Left lung (tissue), 10 donors: ENCODE results near the gene ANTXRL. TPM values are rescaled to one million over a fixed set of nuclear protein-coding genes. Genes with fewer than 3 reads are reported as not detected.
"Not testable (repeated sequence)": the region's sequence is repeated elsewhere in the genome, so short reads cannot be mapped to it uniquely, and the experiment has no call there.

ENCODE experiments used
- ATAC-seq: fragments of 200-7000 bp; cut with Tn5 transposase; one replicate; pipeline ENCODE4 v1.9.1; 2020; ENCODE audit warnings: moderate library complexity
- DNase-seq, 4 donors: peaks; one replicate each; pipeline ENCODE4 v3.0.0-alpha.2; 2013 to 2020
- H3K27ac ChIP-seq, 2 donors: fragments of 200-600 bp; sonication (generic) in 1 of 2; one replicate each; pipeline versions ENCODE4 v1.5.0 to v1.8.0; 2020 to 2021
- H3K27me3 ChIP-seq, 2 donors: fragments of 200-600 bp; sonication (generic) in 1 of 2; one replicate each; pipeline versions ENCODE4 v1.5.0 to v1.8.0; 2020 to 2021
- H3K36me3 ChIP-seq, 2 donors: fragments of 200-600 bp; sonication (generic) in 1 of 2; one replicate each; pipeline versions ENCODE4 v1.5.0 to v1.8.0; 2020 to 2021
- H3K4me1 ChIP-seq, 2 donors: fragments of 200-600 bp; one replicate each; pipeline ENCODE4 v1.8.0; 2021
- H3K4me3 ChIP-seq, 2 donors: fragments of 200-600 bp; sonication (generic) in 1 of 2; one replicate each; pipeline versions ENCODE4 v1.5.0 to v1.8.0; 2020 to 2021; ENCODE audit warnings: mild to moderate bottlenecking in 1 of 2
- H3K9me3 ChIP-seq, 2 donors: fragments of 200-600 bp; sonication (generic) in 1 of 2; one replicate each; pipeline versions ENCODE4 v1.5.0 to v1.8.0; 2020 to 2021
- CTCF ChIP-seq, 2 donors: fragments of 200-600 bp; sonication (generic) in 1 of 2; IDR thresholded peaks; one replicate each; pipeline versions ENCODE4 v1.5.0 to v1.8.0; 2021; ENCODE audit warnings: antibody characterized with exemption in 2 of 2
- intact Hi-C, 2 donors: fragments of 100-400 bp; cut with DNase I; formaldehyde crosslinking; loops; one replicate each; pipeline versions ENCODE4 v1.11.2 to v1.14.2; 2022
- polyA plus RNA-seq, 6 donors: library from polyadenylated mRNA; unstranded; fragments of 120-200 nt; gene quantifications; one replicate each; pipeline ENCODE4 v1.2.1, GENCODE V29; 2013; ENCODE audit not compliant: insufficient read length in 6 of 6
- total RNA-seq, 2 donors: library from RNA; stranded (reverse); fragmentation: NEBNext Ultra II Directional; extraction: Animal tissue kit (Norgen Biotek cat#: 25700); gene quantifications; one replicate each; pipeline ENCODE4 v1.2.1, GENCODE V29; 2021
- donor health status: DM: no; HTN: yes; CAD: no.
- donor health status: DM: no; HTN: no; CAD: no.

ANTXRL gene
- total and polyA plus RNA-seq, 8 donors, result not detected

- intact Hi-C loops, result no loop called here
- ATAC-seq (no peak), DNase-seq (peak in 1 of 4 donors; percentile 67)
- Histone ChIP-seq H3K4me3 (no peak overlapping the region), H3K27ac (no peak overlapping the region), H3K4me1 (no peaks in the 10 kb centered on the region), H3K9me3 (no peaks in the 10 kb centered on the region), H3K27me3 (no peaks in the 10 kb centered on the region), H3K36me3 (no peaks in the 10 kb centered on the region)
- no peak for TF ChIP-seq CTCF (IDR thresholded peaks at IDR 0.05)
Measured at GRCh38 chr10:46308666-46309450, 22.1 kb downstream of the ANTXRL start.

GRCh38 chr10:46309511-46310142 lies 22.8 kb downstream of the ANTXRL start:
- no peaks in the 10 kb centered on the region for H3K27me3 ChIP-seq
- ATAC-seq, result no peak
- intact Hi-C loops, result no loop called here

GRCh38 chr10:46310143-46310514 lies 23.3 kb downstream of the ANTXRL start:
- Histone ChIP-seq H3K27me3 (no peaks in the 10 kb centered on the region), H3K4me1 (no peaks in the 10 kb centered on the region), H3K36me3 (no peaks in the 10 kb centered on the region), H3K9me3 (no peaks in the 10 kb centered on the region), H3K4me3 (no peak overlapping the region), H3K27ac (no peak overlapping the region)
- intact Hi-C loops, result no loop called here
- ATAC-seq (no peak), DNase-seq (peak in 2 of 4 donors; percentile 19 to 51)
- TF ChIP-seq CTCF (IDR thresholded peaks at IDR 0.05), result no peak

More at GRCh38 chr10:46309511-46310142, 22.8 kb downstream of the ANTXRL start:
- H3K27ac ChIP-seq, result no peak overlapping the region
- no peaks in the 10 kb centered on the region for H3K9me3 ChIP-seq
- H3K4me1 ChIP-seq, result no peaks in the 10 kb centered on the region
- no peak overlapping the region for H3K4me3 ChIP-seq
- H3K36me3 ChIP-seq, result no peaks in the 10 kb centered on the region
- no peak for DNase-seq
- TF ChIP-seq CTCF (IDR thresholded peaks at IDR 0.05), result no peak

GRCh38 chr10:46310851-46311250 lies 24.1 kb downstream of the ANTXRL start:
- Histone ChIP-seq H3K36me3 (no peaks in the 10 kb centered on the region), H3K4me1 (no peaks in the 10 kb centered on the region), H3K4me3 (no peak overlapping the region), H3K27me3 (no peaks in the 10 kb centered on the region), H3K27ac (no peak overlapping the region), H3K9me3 (no peaks in the 10 kb centered on the region)
- TF ChIP-seq CTCF (IDR thresholded peaks at IDR 0.05), result no peak
- intact Hi-C loops, result no loop called here
- ATAC-seq, result no peak
- DNase-seq, result peak in 1 of 4 donors; percentile 13

GRCh38 chr10:46311501-46311951 lies 24.7 kb downstream of the ANTXRL start:
- H3K36me3 ChIP-seq, result no peaks in the 10 kb centered on the region
- intact Hi-C loops, result no loop called here
- no peaks in the 10 kb centered on the region for H3K4me1 ChIP-seq
- DNase-seq (peak in 2 of 4 donors; percentile 21 to 57), ATAC-seq (no peak)
- H3K9me3 ChIP-seq, result no peaks in the 10 kb centered on the region
- no peak overlapping the region for H3K4me3 ChIP-seq
- no peak for TF ChIP-seq CTCF (IDR thresholded peaks at IDR 0.05)
- H3K27ac ChIP-seq, result no peak overlapping the region
- H3K27me3 ChIP-seq, result no peaks in the 10 kb centered on the region

- H3K36me3 ChIP-seq, intact Hi-C loops, ATAC-seq, H3K4me3 ChIP-seq, H3K4me1 ChIP-seq, H3K9me3 ChIP-seq, H3K27ac ChIP-seq, H3K27me3 ChIP-seq: not testable (repeated sequence)
- peak in 1 of 4 donors; percentile 53 for DNase-seq
Measured at GRCh38 chr10:46311961-46312431, 25.2 kb downstream of the ANTXRL start.
